ENCODE results near the gene MED12L.

The MED12L gene

GRCh38 chr3:151087648-151088047, 2.2 kb downstream of the MED12L start:
- H3K4me3 ChIP-seq (ENCODE audit: low read depth, low read length), result no peak overlapping the region
- in situ Hi-C loops (cut with HindIII; ENCODE audit: low sequenced_read_pairs), result no loop called here
- DNase-seq (ENCODE audit: low read depth, low spot score), result no peak
- no peak for TF ChIP-seq CTCF (IDR thresholded peaks at IDR 0.05; ENCODE audit: low read depth, low read length)

- no peak overlapping the region for H3K4me3 ChIP-seq (ENCODE audit: low read depth, low read length)
- peak; percentile 53 for DNase-seq (ENCODE audit: low read depth, low spot score)
- no peak for TF ChIP-seq CTCF (IDR thresholded peaks at IDR 0.05; ENCODE audit: low read depth, low read length)
- in situ Hi-C loops (cut with HindIII; ENCODE audit: low sequenced_read_pairs), result no loop called here
These were observed 6.4 kb downstream of the MED12L start for GRCh38 chr3:151091685-151092345.

GRCh38 chr3:151093148-151093547, 7.7 kb downstream of the MED12L start:
- DNase-seq (ENCODE audit: low read depth, low spot score), result no peak
- H3K4me3 ChIP-seq (ENCODE audit: low read depth, low read length), result no peak overlapping the region
- TF ChIP-seq CTCF (IDR thresholded peaks at IDR 0.05; ENCODE audit: low read depth, low read length), result no peak
- in situ Hi-C loops (cut with HindIII; ENCODE audit: low sequenced_read_pairs), result no loop called here

GRCh38 chr3:151093905-151094304, 8.4 kb downstream of the MED12L start:
- in situ Hi-C loops (cut with HindIII; ENCODE audit: low sequenced_read_pairs), result no loop called here
- TF ChIP-seq CTCF (IDR thresholded peaks at IDR 0.05; ENCODE audit: low read depth, low read length), result no peak
- H3K4me3 ChIP-seq (ENCODE audit: low read depth, low read length), result no peak overlapping the region
- DNase-seq (ENCODE audit: low read depth, low spot score), result no peak

- no peak for DNase-seq (ENCODE audit: low read depth, low spot score)
- TF ChIP-seq CTCF (IDR thresholded peaks at IDR 0.05; ENCODE audit: low read depth, low read length), result no peak
- H3K4me3 ChIP-seq (ENCODE audit: low read depth, low read length), result no peak overlapping the region
- in situ Hi-C loops (cut with HindIII; ENCODE audit: low sequenced_read_pairs), result no loop called here
These were observed 11.3 kb downstream of the MED12L start for GRCh38 chr3:151096716-151097115.

- DNase-seq (ENCODE audit: low read depth, low spot score), result no peak
- no peak overlapping the region for H3K4me3 ChIP-seq (ENCODE audit: low read depth, low read length)
- in situ Hi-C loops (cut with HindIII; ENCODE audit: low sequenced_read_pairs), result no loop called here
- no peak for TF ChIP-seq CTCF (IDR thresholded peaks at IDR 0.05; ENCODE audit: low read depth, low read length)
These were observed 14.6 kb downstream of the MED12L start for GRCh38 chr3:151100076-151100475.

All from astrocyte of the spinal cord (primary cell).